Measurements from ENCODE around the gene CT45A7. TPM values are rescaled to one million over a fixed set of nuclear protein-coding genes. Genes with fewer than 3 reads are reported as not detected.
"Not testable (repeated sequence)": the region's sequence is repeated elsewhere in the genome, so short reads cannot be mapped to it uniquely, and the experiment has no call there.

CT45A7 gene, protein sequence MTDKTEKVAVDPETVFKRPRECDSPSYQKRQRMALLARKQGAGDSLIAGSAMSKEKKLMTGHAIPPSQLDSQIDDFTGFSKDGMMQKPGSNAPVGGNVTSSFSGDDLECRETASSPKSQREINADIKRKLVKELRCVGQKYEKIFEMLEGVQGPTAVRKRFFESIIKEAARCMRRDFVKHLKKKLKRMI
- not detected for polyA plus RNA-seq

DNA sequence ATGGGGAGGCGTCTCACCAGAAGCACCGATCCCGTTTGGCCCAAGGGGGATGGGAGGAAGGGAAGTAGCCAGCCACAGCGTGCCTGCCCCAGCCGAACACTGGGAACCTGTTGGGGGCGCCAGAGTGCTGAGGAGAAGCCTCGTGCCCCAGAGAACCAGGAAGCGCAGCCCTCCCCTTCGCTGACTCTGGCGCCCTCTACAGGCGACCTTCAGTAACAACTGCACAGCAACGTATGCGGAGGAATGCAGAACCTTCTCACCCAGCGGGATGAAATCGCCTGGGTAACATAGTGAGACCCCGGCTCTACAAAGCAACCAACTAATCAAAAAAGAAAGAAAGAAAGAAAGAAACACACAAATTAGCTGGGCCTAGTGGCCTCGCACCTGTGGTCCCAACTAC is at the start of gene CT45A7:
CT45A7 (minus strand) TSS at position 101 of the 400 bp plus-strand sequence. CDS start 3,747 bp downstream, outside the sequence.
- H3K27ac ChIP-seq (ENCODE audit: low read depth, low read length) = not testable (repeated sequence)
- no CpG with 5 or more reads among the region's 17 CpGs for WGBS, 3 donors

DNA sequence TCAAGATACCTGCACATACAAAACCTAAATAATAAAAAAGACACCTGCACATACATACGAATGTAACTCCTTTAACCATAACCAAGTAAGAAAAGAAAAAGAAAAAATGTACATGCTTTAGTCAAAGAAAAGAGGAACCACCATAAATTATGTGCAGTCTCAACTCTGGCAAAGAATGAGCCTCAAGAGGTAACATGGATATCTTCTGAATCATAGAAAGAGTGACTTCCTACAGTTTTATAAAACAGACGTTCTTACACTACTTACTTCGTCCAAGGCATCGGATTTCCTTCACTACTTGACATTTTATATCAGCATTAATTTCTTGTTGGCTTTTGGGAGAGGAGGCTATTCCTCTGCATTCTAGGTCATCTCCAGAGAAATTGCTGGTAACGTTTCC is 45.7 kb upstream of the CT45A7 start:
- WGBS, 3 donors = 23 to 61% (median 44%) methylated on average over 4 of the region's 5 CpGs
- H3K27ac ChIP-seq (ENCODE audit: low read depth, low read length) = not testable (repeated sequence)

- WGBS, 3 donors = no CpG with 5 or more reads among the region's 17 CpGs
- H3K27ac ChIP-seq (ENCODE audit: low read depth, low read length) = not testable (repeated sequence)
Measured at GRCh38 chrX:135871712-135872111, 34.6 kb upstream of the CT45A7 start, which contains the start of gene CT45A9. Gene CT45A9, minus strand, starts transcription at chrX:135871812. Its CDS starts 3,751 bp downstream, at chrX:135868061.

- not testable (repeated sequence) for H3K27ac ChIP-seq (ENCODE audit: low read depth, low read length)
- WGBS, 3 donors = no CpG with 5 or more reads among the region's 17 CpGs
Measured at GRCh38 chrX:135854438-135854837, 17.4 kb upstream of the CT45A7 start, which contains the start of gene CT45A8. Gene CT45A8, minus strand, starts transcription at chrX:135854538. Its CDS starts 3,755 bp downstream, at chrX:135850783.

- whole genome bisulfite sequencing, 3 donors = no CpG with 5 or more reads among the region's 17 CpGs
- not testable (repeated sequence) for H3K27ac ChIP-seq (ENCODE audit: low read depth, low read length)
Measured at GRCh38 chrX:135819912-135820311, 17.2 kb downstream of the CT45A7 start, which contains the start of gene CT45A2. Gene CT45A2, minus strand, starts transcription at chrX:135820012. Its CDS starts 3,747 bp downstream, at chrX:135816265.

GRCh38 chrX:135802687-135803086 is 34.4 kb downstream of the CT45A7 start, which contains the start of gene CT45A6:
Gene CT45A6, minus strand, starts transcription at chrX:135802787. Its CDS starts 3,794 bp downstream, at chrX:135798993.
- no CpG with 5 or more reads among the region's 16 CpGs for WGBS, 3 donors
- H3K27ac ChIP-seq (ENCODE audit: low read depth, low read length) = not testable (repeated sequence)

DNA sequence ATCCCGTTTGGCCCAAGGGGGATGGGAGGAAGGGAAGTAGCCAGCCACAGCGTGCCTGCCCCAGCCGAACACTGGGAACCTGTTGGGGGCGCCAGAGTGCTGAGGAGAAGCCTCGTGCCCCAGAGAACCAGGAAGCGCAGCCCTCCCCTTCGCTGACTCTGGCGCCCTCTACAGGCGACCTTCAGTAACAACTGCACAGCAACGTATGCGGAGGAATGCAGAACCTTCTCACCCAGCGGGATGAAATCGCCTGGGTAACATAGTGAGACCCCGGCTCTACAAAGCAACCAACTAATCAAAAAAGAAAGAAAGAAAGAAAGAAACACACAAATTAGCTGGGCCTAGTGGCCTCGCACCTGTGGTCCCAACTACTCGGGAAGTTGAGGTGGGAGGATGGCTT is 51.7 kb downstream of the CT45A7 start, which contains the start of gene CT45A5:
CT45A5 (minus strand) TSS at position 101 of the 400 bp plus-strand sequence. CDS start 3,774 bp downstream, outside the sequence.
- no CpG with 5 or more reads among the region's 16 CpGs for WGBS, 3 donors
- H3K27ac ChIP-seq (ENCODE audit: low read depth, low read length) = not testable (repeated sequence)

Other genes starting within 250 kb of the CT45A7 start
- not detected for gene CT45A1, start 123.6 kb downstream of the CT45A7 start, polyA plus RNA-seq
- gene CT45A3, start 69.1 kb downstream of the CT45A7 start, polyA plus RNA-seq = not detected
- not detected for gene CT45A5, start 51.8 kb downstream of the CT45A7 start, polyA plus RNA-seq
- not detected for gene CT45A6, start 34.5 kb downstream of the CT45A7 start, polyA plus RNA-seq
- not detected for gene CT45A2, start 17.3 kb downstream of the CT45A7 start, polyA plus RNA-seq
- gene CT45A8, start 17.3 kb upstream of the CT45A7 start, polyA plus RNA-seq = not detected
- gene CT45A9, start 34.5 kb upstream of the CT45A7 start, polyA plus RNA-seq = not detected
- gene CT45A10, start 56.2 kb upstream of the CT45A7 start, polyA plus RNA-seq = not detected
- gene SAGE1, start 56.4 kb upstream of the CT45A7 start, polyA plus RNA-seq = not detected
- 10 to 100 TPM in 2 of 3 donors, 1 to 10 TPM in 1; 6.9 to 13.7 (median 11.9) TPM for gene MMGT1, start 136.7 kb upstream of the CT45A7 start, polyA plus RNA-seq
- 1 to 10 TPM; 3.0 to 6.5 (median 6.0) TPM for gene SLC9A6, start 148.2 kb upstream of the CT45A7 start, polyA plus RNA-seq

All from adipose tissue (tissue), 3 donors.